ENCODE measurements around the gene TOX3. TPM values are rescaled to one million over a fixed set of nuclear protein-coding genes. Genes with fewer than 3 reads are reported as not detected.
A peak's percentile ranks its signal among the peaks of the same experiment; 100 is the strongest.

TOX3 gene
- total and polyA plus RNA-seq, 2 of the 13 experiments (the other 11 are each of a cell fraction or from before 2014, with no cell fraction given) = 14.5 to 98.6 TPM

DNA sequence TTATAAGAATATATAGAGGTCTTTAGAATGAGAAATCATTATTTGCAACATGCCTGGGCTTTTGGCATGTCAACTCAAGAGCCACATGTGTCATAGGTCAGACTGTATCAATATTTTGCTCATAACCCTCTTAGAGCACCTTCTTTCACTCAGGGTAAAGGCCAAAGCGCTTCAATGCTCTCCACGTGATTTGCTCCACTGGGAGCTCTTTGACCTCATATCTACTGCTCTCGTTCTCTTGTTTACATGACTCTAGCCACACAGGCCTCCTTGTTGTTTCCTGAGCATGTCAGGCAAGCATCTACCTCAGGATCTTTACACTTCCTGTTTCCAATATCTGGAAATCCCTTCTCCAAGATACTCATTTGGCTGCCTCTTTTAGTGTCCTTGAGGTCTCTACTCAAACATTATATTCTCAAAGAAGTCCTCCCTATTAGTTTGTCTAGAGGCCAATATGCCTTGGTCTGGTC is 148.4 kb downstream of the TOX3 start (continued):
- TF ChIP-seq JUND (CRISPR knock-in tag; IDR thresholded peaks at IDR 0.05) (0 out of 2 replicates have a peak, but pooled peaks have one; percentile 48), ZNF563 (CRISPR knock-in tag; IDR thresholded peaks at IDR 0.05) (no peak), ZKSCAN1 (IDR thresholded peaks at IDR 0.05; ENCODE audit: low read length) (0 out of 2 replicates have a peak, but pooled peaks have one; percentile 20), RXRA (CRISPR knock-in tag; IDR thresholded peaks at IDR 0.05) (peak; percentile 87; the same call in 1 of the 2 replicates), U2AF1 (optimal IDR thresholded peaks at IDR 0.05; ENCODE audit: low read depth, low read length) (no peak), SNRNP70 (IDR thresholded peaks at IDR 0.05; ENCODE audit: low read depth, low read length) (no peak), KLF12 (CRISPR knock-in tag; IDR thresholded peaks at IDR 0.05; ENCODE audit: borderline replicate concordance) (peak; percentile 67; the same call in 1 of the 2 replicates), ZNF343 (CRISPR knock-in tag; IDR thresholded peaks at IDR 0.05) (no peak), ZNF224 (CRISPR knock-in tag; IDR thresholded peaks at IDR 0.05) (no peak), ZFP62 (CRISPR knock-in tag; IDR thresholded peaks at IDR 0.05) (no peak), ZFP36L2 (CRISPR knock-in tag; IDR thresholded peaks at IDR 0.05) (no peak; the same call in 1 of the 2 replicates), ZNF768 (CRISPR knock-in tag; IDR thresholded peaks at IDR 0.05) (no peak), SP2 (CRISPR knock-in tag; IDR thresholded peaks at IDR 0.05) (no peak), ATF7 (IDR thresholded peaks at IDR 0.05) (0 out of 2 replicates have a peak, but pooled peaks have one; percentile 13), ATF7 (CRISPR knock-in tag; IDR thresholded peaks at IDR 0.05) (peak; percentile 71; the same call in 1 of the 2 replicates), ZNF605 (CRISPR knock-in tag; IDR thresholded peaks at IDR 0.05) (no peak), HOXD1 (CRISPR knock-in tag; IDR thresholded peaks at IDR 0.05) (peak; percentile 95)
- TF ChIP-seq, protein P1, sequence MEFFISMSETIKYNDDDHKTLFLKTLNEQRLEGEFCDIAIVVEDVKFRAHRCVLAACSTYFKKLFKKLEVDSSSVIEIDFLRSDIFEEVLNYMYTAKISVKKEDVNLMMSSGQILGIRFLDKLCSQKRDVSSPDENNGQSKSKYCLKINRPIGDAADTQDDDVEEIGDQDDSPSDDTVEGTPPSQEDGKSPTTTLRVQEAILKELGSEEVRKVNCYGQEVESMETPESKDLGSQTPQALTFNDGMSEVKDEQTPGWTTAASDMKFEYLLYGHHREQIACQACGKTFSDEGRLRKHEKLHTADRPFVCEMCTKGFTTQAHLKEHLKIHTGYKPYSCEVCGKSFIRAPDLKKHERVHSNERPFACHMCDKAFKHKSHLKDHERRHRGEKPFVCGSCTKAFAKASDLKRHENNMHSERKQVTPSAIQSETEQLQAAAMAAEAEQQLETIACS (CRISPR knock-in tag; IDR thresholded peaks at IDR 0.05) = no peak
- TF ChIP-seq, protein P2, sequence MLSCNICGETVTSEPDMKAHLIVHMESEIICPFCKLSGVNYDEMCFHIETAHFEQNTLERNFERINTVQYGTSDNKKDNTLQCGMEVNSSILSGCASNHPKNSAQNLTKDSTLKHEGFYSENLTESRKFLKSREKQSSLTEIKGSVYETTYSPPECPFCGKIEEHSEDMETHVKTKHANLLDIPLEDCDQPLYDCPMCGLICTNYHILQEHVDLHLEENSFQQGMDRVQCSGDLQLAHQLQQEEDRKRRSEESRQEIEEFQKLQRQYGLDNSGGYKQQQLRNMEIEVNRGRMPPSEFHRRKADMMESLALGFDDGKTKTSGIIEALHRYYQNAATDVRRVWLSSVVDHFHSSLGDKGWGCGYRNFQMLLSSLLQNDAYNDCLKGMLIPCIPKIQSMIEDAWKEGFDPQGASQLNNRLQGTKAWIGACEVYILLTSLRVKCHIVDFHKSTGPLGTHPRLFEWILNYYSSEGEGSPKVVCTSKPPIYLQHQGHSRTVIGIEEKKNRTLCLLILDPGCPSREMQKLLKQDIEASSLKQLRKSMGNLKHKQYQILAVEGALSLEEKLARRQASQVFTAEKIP (CRISPR knock-in tag; IDR thresholded peaks at IDR 0.05; ENCODE audit: borderline replicate concordance) = no peak
- TF ChIP-seq, protein P3, sequence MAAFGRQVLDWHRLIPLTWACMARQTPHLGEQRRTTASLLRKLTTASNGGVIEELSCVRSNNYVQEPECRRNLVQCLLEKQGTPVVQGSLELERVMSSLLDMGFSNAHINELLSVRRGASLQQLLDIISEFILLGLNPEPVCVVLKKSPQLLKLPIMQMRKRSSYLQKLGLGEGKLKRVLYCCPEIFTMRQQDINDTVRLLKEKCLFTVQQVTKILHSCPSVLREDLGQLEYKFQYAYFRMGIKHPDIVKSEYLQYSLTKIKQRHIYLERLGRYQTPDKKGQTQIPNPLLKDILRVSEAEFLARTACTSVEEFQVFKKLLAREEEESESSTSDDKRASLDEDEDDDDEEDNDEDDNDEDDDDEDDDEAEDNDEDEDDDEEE (CRISPR knock-in tag; IDR thresholded peaks at IDR 0.05) = no peak
- TF ChIP-seq, protein P4, sequence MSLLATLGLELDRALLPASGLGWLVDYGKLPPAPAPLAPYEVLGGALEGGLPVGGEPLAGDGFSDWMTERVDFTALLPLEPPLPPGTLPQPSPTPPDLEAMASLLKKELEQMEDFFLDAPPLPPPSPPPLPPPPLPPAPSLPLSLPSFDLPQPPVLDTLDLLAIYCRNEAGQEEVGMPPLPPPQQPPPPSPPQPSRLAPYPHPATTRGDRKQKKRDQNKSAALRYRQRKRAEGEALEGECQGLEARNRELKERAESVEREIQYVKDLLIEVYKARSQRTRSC (CRISPR knock-in tag; IDR thresholded peaks at IDR 0.05; ENCODE audit: low read depth) = no peak
- TF ChIP-seq, protein P5, sequence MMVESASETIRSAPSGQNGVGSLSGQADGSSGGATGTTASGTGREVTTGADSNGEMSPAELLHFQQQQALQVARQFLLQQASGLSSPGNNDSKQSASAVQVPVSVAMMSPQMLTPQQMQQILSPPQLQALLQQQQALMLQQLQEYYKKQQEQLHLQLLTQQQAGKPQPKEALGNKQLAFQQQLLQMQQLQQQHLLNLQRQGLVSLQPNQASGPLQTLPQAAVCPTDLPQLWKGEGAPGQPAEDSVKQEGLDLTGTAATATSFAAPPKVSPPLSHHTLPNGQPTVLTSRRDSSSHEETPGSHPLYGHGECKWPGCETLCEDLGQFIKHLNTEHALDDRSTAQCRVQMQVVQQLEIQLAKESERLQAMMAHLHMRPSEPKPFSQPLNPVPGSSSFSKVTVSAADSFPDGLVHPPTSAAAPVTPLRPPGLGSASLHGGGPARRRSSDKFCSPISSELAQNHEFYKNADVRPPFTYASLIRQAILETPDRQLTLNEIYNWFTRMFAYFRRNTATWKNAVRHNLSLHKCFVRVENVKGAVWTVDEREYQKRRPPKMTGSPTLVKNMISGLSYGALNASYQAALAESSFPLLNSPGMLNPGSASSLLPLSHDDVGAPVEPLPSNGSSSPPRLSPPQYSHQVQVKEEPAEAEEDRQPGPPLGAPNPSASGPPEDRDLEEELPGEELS (CRISPR knock-in tag; IDR thresholded peaks at IDR 0.05) = peak; percentile 99
- TF ChIP-seq, protein P6, sequence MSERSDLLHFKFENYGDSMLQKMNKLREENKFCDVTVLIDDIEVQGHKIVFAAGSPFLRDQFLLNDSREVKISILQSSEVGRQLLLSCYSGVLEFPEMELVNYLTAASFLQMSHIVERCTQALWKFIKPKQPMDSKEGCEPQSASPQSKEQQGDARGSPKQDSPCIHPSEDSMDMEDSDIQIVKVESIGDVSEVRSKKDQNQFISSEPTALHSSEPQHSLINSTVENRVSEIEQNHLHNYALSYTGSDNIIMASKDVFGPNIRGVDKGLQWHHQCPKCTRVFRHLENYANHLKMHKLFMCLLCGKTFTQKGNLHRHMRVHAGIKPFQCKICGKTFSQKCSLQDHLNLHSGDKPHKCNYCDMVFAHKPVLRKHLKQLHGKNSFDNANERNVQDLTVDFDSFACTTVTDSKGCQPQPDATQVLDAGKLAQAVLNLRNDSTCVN (CRISPR knock-in tag; IDR thresholded peaks at IDR 0.05; ENCODE audit: borderline replicate concordance) = peak; percentile 88; the same call in 1 of the 2 replicates
